ENCODE measurements around the gene PRKCI. TPM values are rescaled to one million over a fixed set of nuclear protein-coding genes. Genes with fewer than 3 reads are reported as not detected.

The PRKCI gene
- polyA plus RNA-seq, 3 donors = 5.1 to 15.4 (median 11.6) TPM

DNA sequence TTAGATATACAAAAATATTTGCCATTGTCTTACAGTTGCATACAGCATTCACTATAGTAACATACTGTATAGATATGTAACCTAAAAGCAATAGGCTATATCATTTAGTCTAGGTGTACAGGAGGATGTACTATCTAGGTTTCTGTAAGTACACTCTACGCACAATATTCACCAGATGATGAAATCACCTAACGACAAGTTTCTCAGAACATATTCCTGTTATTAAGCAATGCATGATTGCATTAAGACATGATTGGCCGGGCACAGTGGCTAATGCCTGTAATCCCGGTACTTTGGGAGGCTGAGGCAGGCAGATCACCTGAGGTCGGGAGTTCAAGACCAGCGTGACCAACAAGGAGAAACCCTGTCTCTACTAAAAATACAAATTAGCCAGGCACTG is 14.5 kb upstream of the PRKCI start:
- Histone ChIP-seq H4K20me1 (ENCODE audit: insufficient read depth, low read length) (no peaks in the 10 kb centered on the region), H3K27ac (ENCODE audit: low read depth in 1 of 2, low read length in 2 of 2) (no peak overlapping the region), H3K9me3 (replicated peaks in 1 of 2; ENCODE audit: control insufficient read depth in 1 of 2, insufficient read depth in 1 of 2, low read length in 2 of 2) (peaks cover 11 to 16% of the 10 kb centered on the region in 2 donors), H3K36me3 (replicated peaks in 1 of 2; ENCODE audit: control insufficient read depth in 1 of 2, insufficient read depth in 2 of 2, low read length in 2 of 2) (no peaks in the 10 kb centered on the region), H3K4me1 (ENCODE audit: control insufficient read depth in 1 of 2, insufficient read depth in 2 of 2, low read length in 2 of 2) (no peaks in the 10 kb centered on the region), H3K4me2 (replicated peaks; ENCODE audit: extremely low read depth, low read length, poor library complexity, severe bottlenecking) (no peak overlapping the region), H3K79me2 (ENCODE audit: insufficient read depth, low read length) (no peaks in the 10 kb centered on the region), H2AFZ (ENCODE audit: insufficient read depth, low read depth, low read length, poor library complexity, severe bottlenecking) (peak overlapping the region; percentile 27), H3K9ac (ENCODE audit: insufficient read depth, low read length, poor library complexity, severe bottlenecking) (no peak overlapping the region), H3K4me3 (replicated peaks in 1 of 3; ENCODE audit: low read depth in 2 of 3, low read length in 3 of 3) (no peak overlapping the region), H3K27me3 (ENCODE audit: control insufficient read depth in 2 of 2, insufficient read depth in 2 of 2, low read length in 2 of 2) (no peaks in the 10 kb centered on the region)
- Mint-ChIP-seq H3K36me3 (no peaks in the 10 kb centered on the region), H3K4me1 (peaks cover 6% of the 10 kb centered on the region), H3K4me3 (no peak overlapping the region), H3K27me3 (ENCODE audit: low read depth in 3 of 3) (peaks cover 0 to 2% (median 1%) of the 10 kb centered on the region in 3 donors), H3K9me3 (peaks cover 12 to 29% (median 22%) of the 10 kb centered on the region in 7 donors), H3K27ac (no peak overlapping the region)
- TF ChIP-seq, protein P1, sequence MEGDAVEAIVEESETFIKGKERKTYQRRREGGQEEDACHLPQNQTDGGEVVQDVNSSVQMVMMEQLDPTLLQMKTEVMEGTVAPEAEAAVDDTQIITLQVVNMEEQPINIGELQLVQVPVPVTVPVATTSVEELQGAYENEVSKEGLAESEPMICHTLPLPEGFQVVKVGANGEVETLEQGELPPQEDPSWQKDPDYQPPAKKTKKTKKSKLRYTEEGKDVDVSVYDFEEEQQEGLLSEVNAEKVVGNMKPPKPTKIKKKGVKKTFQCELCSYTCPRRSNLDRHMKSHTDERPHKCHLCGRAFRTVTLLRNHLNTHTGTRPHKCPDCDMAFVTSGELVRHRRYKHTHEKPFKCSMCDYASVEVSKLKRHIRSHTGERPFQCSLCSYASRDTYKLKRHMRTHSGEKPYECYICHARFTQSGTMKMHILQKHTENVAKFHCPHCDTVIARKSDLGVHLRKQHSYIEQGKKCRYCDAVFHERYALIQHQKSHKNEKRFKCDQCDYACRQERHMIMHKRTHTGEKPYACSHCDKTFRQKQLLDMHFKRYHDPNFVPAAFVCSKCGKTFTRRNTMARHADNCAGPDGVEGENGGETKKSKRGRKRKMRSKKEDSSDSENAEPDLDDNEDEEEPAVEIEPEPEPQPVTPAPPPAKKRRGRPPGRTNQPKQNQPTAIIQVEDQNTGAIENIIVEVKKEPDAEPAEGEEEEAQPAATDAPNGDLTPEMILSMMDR (IDR thresholded peaks at IDR 0.05) = no peak
- DNase-seq = no peak
- intact Hi-C loops (cut with micrococcal nuclease) = loop anchor here in 1 of 2 donors (10.0 kb wide), 1 partner anchor 837 kb away; no protein-coding TSS in a partner anchor
- WGBS (ENCODE audit: insufficient coverage) = 10% methylated on average over 2 of the region's 6 CpGs

- H3K36me3 Mint-ChIP-seq = no peaks in the 10 kb centered on the region
- H3K9ac ChIP-seq (ENCODE audit: insufficient read depth, low read length, poor library complexity, severe bottlenecking) = no peak overlapping the region
- no peaks in the 10 kb centered on the region for H3K36me3 ChIP-seq (replicated peaks in 1 of 2; ENCODE audit: control insufficient read depth in 1 of 2, insufficient read depth in 2 of 2, low read length in 2 of 2)
- no peak overlapping the region for H3K27ac Mint-ChIP-seq
- H3K9me3 Mint-ChIP-seq = peaks cover 12 to 40% (median 24%) of the 10 kb centered on the region in 7 donors
- no peaks in the 10 kb centered on the region for H3K27me3 Mint-ChIP-seq (ENCODE audit: low read depth in 3 of 3)
- DNase-seq = no peak
- H3K4me1 ChIP-seq (ENCODE audit: control insufficient read depth in 1 of 2, insufficient read depth in 2 of 2, low read length in 2 of 2) = no peaks in the 10 kb centered on the region
- peaks cover 11 to 16% of the 10 kb centered on the region in 2 donors for H3K9me3 ChIP-seq (replicated peaks in 1 of 2; ENCODE audit: control insufficient read depth in 1 of 2, insufficient read depth in 1 of 2, low read length in 2 of 2)
- H3K27ac ChIP-seq (ENCODE audit: low read depth in 1 of 2, low read length in 2 of 2) = no peak overlapping the region
- no peak overlapping the region for H3K4me3 ChIP-seq (replicated peaks in 1 of 3; ENCODE audit: low read depth in 2 of 3, low read length in 3 of 3)
- H3K79me2 ChIP-seq (ENCODE audit: insufficient read depth, low read length) = no peaks in the 10 kb centered on the region
- no peak overlapping the region for H3K4me3 Mint-ChIP-seq
- no peak overlapping the region for H2AFZ ChIP-seq (ENCODE audit: insufficient read depth, low read depth, low read length, poor library complexity, severe bottlenecking)
- H4K20me1 ChIP-seq (ENCODE audit: insufficient read depth, low read length) = no peaks in the 10 kb centered on the region
- TF ChIP-seq, protein P1 (IDR thresholded peaks at IDR 0.05) = no peak
- no peaks in the 10 kb centered on the region for H3K27me3 ChIP-seq (ENCODE audit: control insufficient read depth in 2 of 2, insufficient read depth in 2 of 2, low read length in 2 of 2)
- WGBS (ENCODE audit: insufficient coverage) = no CpG with 5 or more reads among the region's 1 CpG
- H3K4me2 ChIP-seq (replicated peaks; ENCODE audit: extremely low read depth, low read length, poor library complexity, severe bottlenecking) = no peak overlapping the region
- intact Hi-C loops (cut with micrococcal nuclease) = no loop called here
- peaks cover 6% of the 10 kb centered on the region for H3K4me1 Mint-ChIP-seq
Measured at GRCh38 chr3:170211668-170212067, 10.6 kb upstream of the PRKCI start.
